K562 (cell line): Measurements from ENCODE around the gene BMP8B. TPM values are rescaled to one million over a fixed set of nuclear protein-coding genes. Genes with fewer than 3 reads are reported as not detected.

Source experiments
- ATAC-seq: fragments of 200-7000 bp; cut with Tn5 transposase; 3 replicates; pipeline ENCODE4 v1.9.1; 2020; ENCODE audit warnings: moderate library complexity
- BruUV-seq: library from RNA; stranded (reverse); fragments of 400-500 nt; replicated peaks from 2 replicates; lab custom pipeline; 2021; lab: Mats Ljungman, UMichigan
- CTCF ChIA-PET: fragments of 300-600 bp; formaldehyde crosslinking; extraction: SDS; loops from one replicate; lab custom pipeline; 2021; ENCODE audit warnings: low intra/inter-chr PET ratio; lab: Yijun Ruan, JAX
- POLR2A ChIA-PET: fragments of 300-600, 350-650 bp; sonication (Branson Sonifier 250); formaldehyde crosslinking; extraction: SDS; loops from one replicate; lab custom pipeline; 2021; ENCODE audit warnings: antibody characterized with exemption, inconsistent platforms; lab: Yijun Ruan, JAX
- DNase-seq, 4 experiments: peaks; one replicate each; pipeline versions ENCODE4 v3.0.0 to v3.0.0-alpha.2; 2011 to 2018; ENCODE audit warnings: low spot score in 3 of 4, mixed read lengths in 3 of 4; ENCODE audit errors: extremely low read depth in 1 of 4
- FAIRE-seq: peaks from 2 replicates; lab custom pipeline; 2011; peaks lifted over from hg19 to GRCh38; lab: Jason Lieb, UNC
- H2AFZ ChIP-seq: 2 replicates; pipeline ENCODE4 v1.6.0; 2011; ENCODE audit warnings: low read depth, low read length, control low read depth, inconsistent platforms
- H3K27ac ChIP-seq: fragments of 200-600 bp; 3 replicates; pipeline ENCODE4 v1.8.0; 2011; ENCODE audit warnings: low read depth, mild to moderate bottlenecking, control low read depth, inconsistent platforms, low read length, moderate library complexity, mixed read lengths; ENCODE audit errors: extremely low read depth
- H3K27me3 ChIP-seq, 2 experiments: fragments of 300-600 bp in 1 of 2; 2 replicates in 1 of 2; 3 replicates in 1 of 2; pipeline versions ENCODE4 v1.6.0 to v1.8.0; 2011; ENCODE audit warnings: inconsistent platforms in 2 of 2, low read length in 2 of 2, mild to moderate bottlenecking in 1 of 2, mixed read lengths in 1 of 2, moderate library complexity in 1 of 2; ENCODE audit not compliant: control insufficient read depth in 2 of 2, insufficient read depth in 2 of 2
- H3K36me3 ChIP-seq: fragments of 300-600 bp; 3 replicates; pipeline ENCODE4 v1.8.0; 2011; ENCODE audit warnings: mild to moderate bottlenecking, low read length, inconsistent platforms; ENCODE audit not compliant: control insufficient read depth, insufficient read depth
- H3K4me1 ChIP-seq, 2 experiments: fragments of 200-600 bp in 1 of 2; replicated peaks in 1 of 2; 2 replicates in 1 of 2; 3 replicates in 1 of 2; pipeline versions ENCODE4 v1.5.1 to v1.8.0; 2011; ENCODE audit warnings: inconsistent platforms in 2 of 2, low read length in 2 of 2, mild to moderate bottlenecking in 1 of 2, mixed read lengths in 1 of 2, moderate library complexity in 1 of 2; ENCODE audit not compliant: control insufficient read depth in 2 of 2, insufficient read depth in 2 of 2
- H3K4me2 ChIP-seq: 2 replicates; pipeline ENCODE4 v1.6.1; 2011; ENCODE audit warnings: low read length, control low read depth, inconsistent platforms, mixed read lengths; ENCODE audit not compliant: insufficient read depth
- H3K4me3 ChIP-seq: fragments of 200-600 bp; sonication (generic), shearing (Covaris generic); 2 replicates; pipeline ENCODE4 v1.5.1; 2016; ENCODE audit warnings: control low read depth, inconsistent platforms
- H3K79me2 ChIP-seq: fragments of 200-600 bp; 3 replicates; pipeline ENCODE4 v1.8.0; 2011; ENCODE audit warnings: low read length, inconsistent platforms; ENCODE audit not compliant: control insufficient read depth, insufficient read depth
- H3K9ac ChIP-seq, 2 experiments: 2 replicates each; pipeline versions ENCODE4 v1.6.0 to v1.6.1; 2011; ENCODE audit warnings: low read depth in 2 of 2, low read length in 2 of 2, control low read depth in 1 of 2, inconsistent platforms in 1 of 2, mild to moderate bottlenecking in 1 of 2, mixed read lengths in 1 of 2; ENCODE audit not compliant: insufficient read depth in 1 of 2
- H3K9me1 ChIP-seq: one replicate; pipeline ENCODE4 v1.6.0; 2011; ENCODE audit warnings: inconsistent platforms, mild to moderate bottlenecking, low read length, moderate library complexity; ENCODE audit not compliant: control insufficient read depth, insufficient read depth
- H3K9me3 ChIP-seq: replicated peaks from 2 replicates; pipeline ENCODE4 v1.5.1; 2011; ENCODE audit warnings: low read depth, low read length, inconsistent platforms; ENCODE audit not compliant: control insufficient read depth, insufficient read depth
- H4K20me1 ChIP-seq: replicated peaks from 2 replicates; pipeline ENCODE4 v1.6.1; 2011; ENCODE audit warnings: low read length, inconsistent platforms, mixed read lengths; ENCODE audit not compliant: control insufficient read depth, insufficient read depth
- CCAR2 ChIP-seq: fragments of 200-400 bp; formaldehyde crosslinking; IDR thresholded peaks from 2 replicates; pipeline ENCODE4 v1.6.1; 2017; ENCODE audit warnings: mild to moderate bottlenecking, low read depth, low read length
- CEBPB ChIP-seq: fragments of 450-650 bp; IDR thresholded peaks from 2 replicates; pipeline ENCODE4 v1.6.1; 2016; ENCODE audit warnings: missing genetic modification characterization, missing compliant biosample characterization
- ELK1 ChIP-seq: sonication (generic); formaldehyde crosslinking; IDR thresholded peaks from 2 replicates; pipeline ENCODE4 v1.8.1; 2022; ENCODE audit warnings: missing genetic modification reagents
- EP400 ChIP-seq: fragments of 450-650 bp; IDR thresholded peaks from 2 replicates; pipeline ENCODE4 v1.6.1; 2017; ENCODE audit warnings: antibody characterized with exemption, mild to moderate bottlenecking, moderate library complexity
- GATA2 ChIP-seq: sonication (generic); formaldehyde crosslinking; IDR thresholded peaks from 2 replicates; pipeline ENCODE4 v1.4.0; 2020; ENCODE audit warnings: mild to moderate bottlenecking, missing genetic modification reagents
- GTF2A2 ChIP-seq: IDR thresholded peaks from 2 replicates; pipeline ENCODE4 v1.6.1; 2016; ENCODE audit warnings: mild to moderate bottlenecking, missing genetic modification characterization, missing compliant biosample characterization
- HDAC1 ChIP-seq, 2 experiments: fragments of 450-650 bp; IDR thresholded peaks; 2 replicates each; pipeline ENCODE4 v1.6.1; 2016 to 2017; ENCODE audit warnings: inconsistent platforms in 1 of 2, mild to moderate bottlenecking in 1 of 2, moderate library complexity in 1 of 2
- JUN ChIP-seq, 2 experiments: sonication (generic) in 1 of 2; formaldehyde crosslinking in 1 of 2; IDR thresholded peaks; 2 replicates each; pipeline versions ENCODE4 v1.6.1 to v1.8.0; 2012 to 2022; ENCODE audit warnings: borderline replicate concordance in 2 of 2, mild to moderate bottlenecking in 2 of 2, improper control_type of control experiment in 1 of 2, low read depth in 1 of 2, low read length in 1 of 2, missing genetic modification reagents in 1 of 2
- NUFIP1 ChIP-seq: fragments of 450-650 bp; IDR thresholded peaks from 2 replicates; pipeline ENCODE4 v1.6.1; 2018; ENCODE audit not compliant: partially characterized antibody
- RFX1 ChIP-seq: fragments of 450-650 bp; IDR thresholded peaks from 2 replicates; pipeline ENCODE4 v1.6.1; 2016; ENCODE audit warnings: mild to moderate bottlenecking, moderate library complexity
- SUPT5H ChIP-seq: fragments of 450-650 bp; IDR thresholded peaks from 2 replicates; pipeline ENCODE4 v1.6.1; 2016
- WGBS: fragments of 100-300 bp; shearing (Covaris generic); methylation state at CpG from one replicate; pipeline ENCODE4 v1.1.6; 2016; ENCODE audit warnings: low coverage, mixed read lengths; ENCODE audit not compliant: insufficient coverage; ENCODE audit errors: missing lambda C conversion rate; 5-methylcytosine and 5-hydroxymethylcytosine counted together
- in situ Hi-C: fragments of 300-500 bp; cut with MboI; formaldehyde crosslinking; loops from 4 replicates; pipeline ENCODE4 v1.15.0; 2018; ENCODE audit warnings: inconsistent platforms, mixed read lengths
- intact Hi-C: fragments of 100-400 bp; cut with micrococcal nuclease; formaldehyde crosslinking; loops from 2 replicates; pipeline ENCODE4 v1.14.2; 2022
- polyA plus RNA-seq, 8 experiments: library from polyadenylated mRNA; depleted of rRNA in 4 of 8; stranded (reverse) in 5 of 8; unstranded in 3 of 8; fragments of >200 nt; fragmentation: Nextera tagmentation in 2 of 8; fragmentation: Illumina TruSeq in 1 of 8; extraction: Ambion mirVana in 2 of 8; extraction: Trizol in 1 of 8; gene quantifications; 2 replicates each; pipeline versions ENCODE4 v1.2.1 to v1.2.3, GENCODE V29; 2011 to 2014; ENCODE audit warnings: inconsistent platforms in 1 of 8, missing spikeins in 1 of 8
- total RNA-seq, 7 experiments: library from RNA; depleted of rRNA in 6 of 7; stranded (reverse); fragments of >200 nt in 6 of 7; fragmentation: Illumina TruSeq in 2 of 7; extraction: Trizol in 2 of 7; gene quantifications; 2 replicates each; pipeline versions ENCODE4 v1.2.1 to v1.2.3, GENCODE V29; 2011 to 2021; ENCODE audit warnings: low replicate concordance in 1 of 7

BMP8B gene
- total and polyA plus RNA-seq, 9 of the 15 experiments (the other 6 are each of a cell fraction or from before 2014, with no cell fraction given): 0.03 to 0.33 (median 0.14) TPM

- H3K36me3 ChIP-seq: peaks cover 31% of the 10 kb centered on the region
- intact Hi-C loops (no loop called here), in situ Hi-C loops (no loop called here)
- TF ChIP-seq NUFIP1: no peak
- ChIA-PET CTCF (interaction anchor here (0.6 kb wide), 1 partner anchor 161 kb away, joined by 6 read pairs; no protein-coding TSS in a partner anchor), POLR2A (interaction anchor here (0.6 to 1.2 kb wide), 5 partner anchors 9 to 159 kb away, joined by 3 to 5 read pairs (median 3); no protein-coding TSS in a partner anchor)
- ATAC-seq (no peak), FAIRE-seq (no peak), DNase-seq (no peak)
- no peaks in the 10 kb centered on the region for H3K9me3 ChIP-seq
- H2AFZ ChIP-seq: peak overlapping the region; percentile 60
- peaks cover 15 to 26% of the 10 kb centered on the region in 2 experiments for H3K27me3 ChIP-seq
- no peak overlapping the region for H3K4me2 ChIP-seq
- peaks cover 14 to 15% of the 10 kb centered on the region in 2 experiments; a peak in 4 of 5 replicates for H3K4me1 ChIP-seq
- no TSS peak for BruUV-seq
- H3K79me2 ChIP-seq: peaks cover 23% of the 10 kb centered on the region
- H4K20me1 ChIP-seq: no peaks in the 10 kb centered on the region
- H3K9ac ChIP-seq: no peak overlapping the region
- WGBS: 90% methylated on average over 9 of the region's 9 CpGs
- no peaks in the 10 kb centered on the region for H3K9me1 ChIP-seq
- no peak overlapping the region for H3K4me3 ChIP-seq
- H3K27ac ChIP-seq: no peak overlapping the region
These were observed 51.0 kb downstream of the BMP8B start for GRCh38 chr1:39737546-39738169.

- Histone ChIP-seq H3K36me3 (peaks cover 12% of the 10 kb centered on the region), H4K20me1 (no peaks in the 10 kb centered on the region), H3K4me3 (no peak overlapping the region), H3K9me1 (no peaks in the 10 kb centered on the region), H2AFZ (peak overlapping the region; percentile 7; the same call in 1 of the 2 replicates), H3K4me2 (no peak overlapping the region), H3K27me3 (peaks cover 16 to 29% of the 10 kb centered on the region in 2 experiments), H3K4me1 (peaks cover 14 to 15% of the 10 kb centered on the region in 2 experiments; a peak in 4 of 5 replicates), H3K9me3 (no peaks in the 10 kb centered on the region), H3K79me2 (peaks cover 21% of the 10 kb centered on the region), H3K27ac (no peak overlapping the region), H3K9ac (no peak overlapping the region)
- ATAC-seq (no peak), FAIRE-seq (no peak), DNase-seq (no peak)
- no TSS peak for BruUV-seq
- in situ Hi-C loops (no loop called here), intact Hi-C loops (no loop called here)
- ChIA-PET CTCF (no interaction called here), POLR2A (interaction anchor here (1.3 kb wide), 1 partner anchor 24 kb away, joined by 4 read pairs; no protein-coding TSS in a partner anchor)
- 9% methylated on average over 3 of the region's 3 CpGs for WGBS
- TF ChIP-seq SUPT5H (no peak), EP400 (no peak), GATA2 (no peak), HDAC1 (IDR thresholded peaks at IDR 0.05) (no peak), RFX1 (no peak), GTF2A2 (tag) (no peak), CEBPB (tag) (no peak), CCAR2 (no peak), JUN (IDR thresholded peaks at IDR 0.05; ENCODE audit: borderline replicate concordance, low read depth, low read length) (no peak), JUN (CRISPR knock-in tag; IDR thresholded peaks at IDR 0.05; ENCODE audit: borderline replicate concordance) (no peak), ELK1 (CRISPR knock-in tag) (no peak)
These were observed 52.9 kb downstream of the BMP8B start for GRCh38 chr1:39735731-39736130.
